ENCODE data around the gene KRT80.

KRT80 gene

GRCh38 chr12:52178443-52178842 is 13.4 kb downstream of the KRT80 start:
- no peak for DNase-seq

GRCh38 chr12:52175371-52176350 is 16.2 kb downstream of the KRT80 start:
- no peak for DNase-seq

- DNase-seq, result no peak
These were observed 18.3 kb downstream of the KRT80 start for GRCh38 chr12:52173526-52173925.

GRCh38 chr12:52172956-52173355 is 18.9 kb downstream of the KRT80 start:
- DNase-seq, result no peak

- DNase-seq, result peak; percentile 59
These were observed 19.8 kb downstream of the KRT80 start for GRCh38 chr12:52171950-52172512.

GRCh38 chr12:52170827-52171226 is 21.0 kb downstream of the KRT80 start:
- DNase-seq, result no peak

- no peak for DNase-seq
These were observed 21.9 kb downstream of the KRT80 start for GRCh38 chr12:52169886-52170285.

- DNase-seq, result peak; percentile 16
These were observed 23.6 kb downstream of the KRT80 start for GRCh38 chr12:52168019-52168717.

- no peak for DNase-seq
These were observed 24.3 kb downstream of the KRT80 start for GRCh38 chr12:52167526-52167925.

- no peak for DNase-seq
These were observed 25.1 kb downstream of the KRT80 start for GRCh38 chr12:52166672-52167071.

- no peak for DNase-seq
These were observed 26.5 kb downstream of the KRT80 start for GRCh38 chr12:52165096-52165855.

GRCh38 chr12:52164624-52165023 is 27.2 kb downstream of the KRT80 start:
- no peak for DNase-seq

- DNase-seq, result no peak
These were observed 28.8 kb downstream of the KRT80 start for GRCh38 chr12:52162981-52163380.

- DNase-seq, result no peak
These were observed 31.6 kb downstream of the KRT80 start for GRCh38 chr12:52160200-52160599.

GRCh38 chr12:52157566-52158150 is 34.2 kb downstream of the KRT80 start:
- DNase-seq, result no peak

GRCh38 chr12:52156757-52157565 is 34.9 kb downstream of the KRT80 start:
- peak; percentile 81 for DNase-seq

GRCh38 chr12:52156311-52156710 is 35.5 kb downstream of the KRT80 start:
- DNase-seq, result no peak

GRCh38 chr12:52155048-52155868 is 36.6 kb downstream of the KRT80 start:
- DNase-seq, result no peak

GRCh38 chr12:52152905-52153317 is 38.9 kb downstream of the KRT80 start:
- no peak for DNase-seq
